ENCODE results near the gene MRPS18B.
"Not testable (repeated sequence)": the region's sequence is repeated elsewhere in the genome, so short reads cannot be mapped to it uniquely, and the experiment has no call there.

DNA sequence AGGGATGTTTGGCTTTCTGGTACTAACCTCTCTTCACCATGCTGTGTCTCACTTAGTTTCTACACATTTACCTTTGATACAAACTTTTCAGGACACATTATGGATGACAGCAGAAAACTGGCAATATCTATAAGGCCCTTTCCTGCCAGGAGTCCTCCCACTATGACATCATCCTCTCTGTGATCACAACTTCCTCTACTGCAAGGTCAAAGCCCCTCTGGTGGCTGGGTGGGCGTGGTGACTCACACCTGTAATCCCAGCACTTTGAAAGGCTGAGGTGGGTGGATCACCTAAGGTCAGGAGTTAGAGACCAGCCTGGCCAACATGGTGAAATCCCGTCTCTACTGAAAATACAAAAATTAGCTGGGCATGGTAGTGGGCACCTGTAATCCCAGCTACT, 48.7 kb downstream of the MRPS18B start:
- TF ChIP-seq, protein P1, sequence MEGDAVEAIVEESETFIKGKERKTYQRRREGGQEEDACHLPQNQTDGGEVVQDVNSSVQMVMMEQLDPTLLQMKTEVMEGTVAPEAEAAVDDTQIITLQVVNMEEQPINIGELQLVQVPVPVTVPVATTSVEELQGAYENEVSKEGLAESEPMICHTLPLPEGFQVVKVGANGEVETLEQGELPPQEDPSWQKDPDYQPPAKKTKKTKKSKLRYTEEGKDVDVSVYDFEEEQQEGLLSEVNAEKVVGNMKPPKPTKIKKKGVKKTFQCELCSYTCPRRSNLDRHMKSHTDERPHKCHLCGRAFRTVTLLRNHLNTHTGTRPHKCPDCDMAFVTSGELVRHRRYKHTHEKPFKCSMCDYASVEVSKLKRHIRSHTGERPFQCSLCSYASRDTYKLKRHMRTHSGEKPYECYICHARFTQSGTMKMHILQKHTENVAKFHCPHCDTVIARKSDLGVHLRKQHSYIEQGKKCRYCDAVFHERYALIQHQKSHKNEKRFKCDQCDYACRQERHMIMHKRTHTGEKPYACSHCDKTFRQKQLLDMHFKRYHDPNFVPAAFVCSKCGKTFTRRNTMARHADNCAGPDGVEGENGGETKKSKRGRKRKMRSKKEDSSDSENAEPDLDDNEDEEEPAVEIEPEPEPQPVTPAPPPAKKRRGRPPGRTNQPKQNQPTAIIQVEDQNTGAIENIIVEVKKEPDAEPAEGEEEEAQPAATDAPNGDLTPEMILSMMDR (IDR thresholded peaks at IDR 0.05): not testable (repeated sequence)
- not testable (repeated sequence) for TF ChIP-seq POLR2A (IDR thresholded peaks at IDR 0.05)
